Measurements from ENCODE around the gene USP9X. TPM values are rescaled to one million over a fixed set of nuclear protein-coding genes. Genes with fewer than 3 reads are reported as not detected.
A peak's percentile ranks its signal among the peaks of the same experiment; 100 is the strongest.
"Not testable (repeated sequence)": the region's sequence is repeated elsewhere in the genome, so short reads cannot be mapped to it uniquely, and the experiment has no call there.

The USP9X gene
- total and polyA plus RNA-seq, 12 donors, result 12.6 to 143 (median 86.7) TPM

- Histone ChIP-seq H3K4me1 (replicated peaks in 1 of 2) (no peaks in the 10 kb centered on the region), H3K4me3 (no peak overlapping the region), H3K27me3 (peaks cover 9% of the 10 kb centered on the region), H3K9me3 (replicated peaks in 1 of 3) (no peaks in the 10 kb centered on the region), H3K36me3 (replicated peaks in 1 of 2) (no peaks in the 10 kb centered on the region), H3K27ac (no peak overlapping the region)
- no peak for TF ChIP-seq POLR2A (IDR thresholded peaks at IDR 0.05)
- TF ChIP-seq CTCF (IDR thresholded peaks at IDR 0.05), result no peak
- intact Hi-C loops (cut with DNase I), result no loop called here
- DNase-seq, result no peak
- WGBS, 4 donors, result 86 to 100% (median 94%) methylated on average over 1 of the region's 1 CpG
These were observed 34.9 kb upstream of the USP9X start for GRCh38 chrX:41050359-41050758.

- Histone ChIP-seq H3K4me1 (replicated peaks in 1 of 2) (no peaks in the 10 kb centered on the region), H3K36me3 (replicated peaks in 1 of 2) (no peaks in the 10 kb centered on the region), H3K27ac (no peak overlapping the region), H3K27me3 (peaks cover 9% of the 10 kb centered on the region), H3K4me3 (no peak overlapping the region), H3K9me3 (replicated peaks in 1 of 3) (no peaks in the 10 kb centered on the region)
- intact Hi-C loops (cut with DNase I), result no loop called here
- TF ChIP-seq POLR2A (IDR thresholded peaks at IDR 0.05) (no peak), CTCF (IDR thresholded peaks at IDR 0.05) (no peak)
- 73 to 100% (median 90%) methylated on average over 1 of the region's 1 CpG for WGBS, 4 donors
- no peak for DNase-seq
These were observed 34.0 kb upstream of the USP9X start for GRCh38 chrX:41051288-41051687.

GRCh38 chrX:41055740-41056139 lies 29.5 kb upstream of the USP9X start:
- H3K27me3 ChIP-seq, result peaks cover 5% of the 10 kb centered on the region
- H3K4me3 ChIP-seq, result no peak overlapping the region
- intact Hi-C loops (cut with DNase I), result no loop called here
- 50 to 89% (median 63%) methylated on average over 1 to 3 of the region's 3 CpGs for WGBS, 4 donors
- no peaks in the 10 kb centered on the region for H3K36me3 ChIP-seq (replicated peaks in 1 of 2)
- no peaks in the 10 kb centered on the region for H3K9me3 ChIP-seq (replicated peaks in 1 of 3)
- H3K4me1 ChIP-seq (replicated peaks in 1 of 2), result no peaks in the 10 kb centered on the region
- DNase-seq, result no peak
- no peak overlapping the region for H3K27ac ChIP-seq
- TF ChIP-seq CTCF (IDR thresholded peaks at IDR 0.05) (no peak), POLR2A (IDR thresholded peaks at IDR 0.05) (no peak)

- DNase-seq, result peak in 2 of 7 donors; percentile 19 to 52
- H3K9me3 ChIP-seq (replicated peaks in 1 of 3); H3K27ac ChIP-seq; H3K4me1 ChIP-seq (replicated peaks in 1 of 2); intact Hi-C loops (cut with DNase I); H3K36me3 ChIP-seq (replicated peaks in 1 of 2); H3K4me3 ChIP-seq: not testable (repeated sequence)
- H3K27me3 ChIP-seq, result peaks cover 17% of the 10 kb centered on the region
- WGBS, 4 donors, result 65 to 72% (median 69%) methylated on average over 5 to 8 of the region's 8 CpGs
These were observed 22.0 kb upstream of the USP9X start for GRCh38 chrX:41063276-41063675.

- no peak for DNase-seq
- TF ChIP-seq CTCF (IDR thresholded peaks at IDR 0.05) (no peak), POLR2A (IDR thresholded peaks at IDR 0.05) (no peak)
- Histone ChIP-seq H3K27ac (no peak overlapping the region), H3K4me3 (no peak overlapping the region), H3K27me3 (peaks cover 17% of the 10 kb centered on the region), H3K4me1 (replicated peaks in 1 of 2) (no peaks in the 10 kb centered on the region), H3K9me3 (replicated peaks in 1 of 3) (no peaks in the 10 kb centered on the region), H3K36me3 (replicated peaks in 1 of 2) (no peaks in the 10 kb centered on the region)
- WGBS, 4 donors, result 58 to 78% (median 72%) methylated on average over 5 of the region's 5 CpGs
- intact Hi-C loops (cut with DNase I), result no loop called here
These were observed 21.2 kb upstream of the USP9X start for GRCh38 chrX:41064018-41064417.

Data from adrenal gland (tissue), 12 donors.